Fibroblast of the conjunctiva (primary cell): Measurements from ENCODE around the gene PALS2.
A peak's percentile ranks its signal among the peaks of the same experiment; 100 is the strongest.

Experiments used
- DNase-seq: peaks from one replicate; pipeline ENCODE4 v3.0.0-alpha.2; 2010; ENCODE audit warnings: low read depth

PALS2 gene, protein sequence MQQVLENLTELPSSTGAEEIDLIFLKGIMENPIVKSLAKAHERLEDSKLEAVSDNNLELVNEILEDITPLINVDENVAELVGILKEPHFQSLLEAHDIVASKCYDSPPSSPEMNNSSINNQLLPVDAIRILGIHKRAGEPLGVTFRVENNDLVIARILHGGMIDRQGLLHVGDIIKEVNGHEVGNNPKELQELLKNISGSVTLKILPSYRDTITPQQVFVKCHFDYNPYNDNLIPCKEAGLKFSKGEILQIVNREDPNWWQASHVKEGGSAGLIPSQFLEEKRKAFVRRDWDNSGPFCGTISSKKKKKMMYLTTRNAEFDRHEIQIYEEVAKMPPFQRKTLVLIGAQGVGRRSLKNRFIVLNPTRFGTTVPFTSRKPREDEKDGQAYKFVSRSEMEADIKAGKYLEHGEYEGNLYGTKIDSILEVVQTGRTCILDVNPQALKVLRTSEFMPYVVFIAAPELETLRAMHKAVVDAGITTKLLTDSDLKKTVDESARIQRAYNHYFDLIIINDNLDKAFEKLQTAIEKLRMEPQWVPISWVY

GRCh38 chr7:24572997-24573553, at the start of gene PALS2:
Gene PALS2 (plus strand): TSS chr7:24573452. CDS start chr7:24623668, 50,216 bp downstream.
- DNase-seq: peak; percentile 47

GRCh38 chr7:24531255-24531654, 42.0 kb upstream of the PALS2 start:
- DNase-seq: no peak

GRCh38 chr7:24536682-24537081, 36.6 kb upstream of the PALS2 start:
- DNase-seq: no peak

DNA sequence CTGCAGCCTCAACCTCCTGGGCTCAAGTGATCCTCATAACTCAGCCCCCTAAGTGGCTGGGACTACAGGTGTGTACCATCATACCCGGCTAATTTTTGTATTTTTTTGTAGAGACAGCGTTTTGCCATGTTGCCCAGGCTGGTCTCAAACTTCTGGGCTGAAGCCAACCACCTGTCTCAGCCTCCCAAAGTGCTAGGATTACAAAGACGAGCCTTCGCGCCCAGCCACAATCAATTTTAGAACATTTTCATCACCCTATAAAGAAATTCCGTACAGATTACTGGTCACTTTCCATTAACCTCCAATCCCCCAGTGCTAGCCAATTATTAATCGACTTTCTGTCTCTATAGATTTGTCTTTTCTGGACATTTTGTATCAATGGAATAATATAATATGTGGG, 32.3 kb upstream of the PALS2 start:
- DNase-seq: no peak

GRCh38 chr7:24545215-24545614, 28.0 kb upstream of the PALS2 start:
- DNase-seq: no peak

DNA sequence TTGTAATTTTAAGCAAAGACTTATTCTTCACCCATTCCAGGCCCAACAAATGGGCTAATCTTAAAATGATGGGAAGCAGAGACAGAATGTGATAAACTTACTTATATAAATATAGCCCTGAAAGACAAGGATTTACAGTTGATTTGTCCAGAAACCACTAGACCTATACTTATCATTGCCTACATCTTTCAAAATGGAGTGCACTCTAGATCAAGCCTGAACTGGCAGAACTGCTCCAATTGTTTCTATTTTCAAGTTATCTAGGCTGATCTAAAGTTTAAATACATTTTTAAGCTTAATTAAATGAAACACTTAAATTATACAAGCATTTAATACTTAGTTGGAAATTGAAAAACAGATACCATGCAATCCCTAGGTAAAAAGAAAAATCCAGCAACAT, 24.9 kb upstream of the PALS2 start:
- no peak for DNase-seq

DNA sequence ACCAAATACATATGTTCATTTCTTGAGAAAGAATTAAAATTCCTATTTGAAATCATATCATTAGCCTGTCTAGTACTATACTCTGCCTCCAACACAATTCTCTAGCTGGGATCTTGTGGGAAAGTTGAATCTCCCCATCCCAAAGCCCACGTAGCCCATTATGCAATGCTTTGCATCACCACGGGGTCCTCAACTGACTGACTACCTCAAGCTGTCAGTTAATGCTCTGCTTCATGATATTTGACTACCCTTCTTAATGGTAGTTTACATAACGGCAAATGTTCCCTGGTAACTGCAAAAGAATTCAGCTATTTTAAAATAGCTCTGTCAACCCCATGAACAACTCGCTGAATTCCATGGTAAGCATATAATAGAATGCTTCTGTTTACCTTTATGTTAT, 23.3 kb upstream of the PALS2 start:
- DNase-seq: no peak

DNA sequence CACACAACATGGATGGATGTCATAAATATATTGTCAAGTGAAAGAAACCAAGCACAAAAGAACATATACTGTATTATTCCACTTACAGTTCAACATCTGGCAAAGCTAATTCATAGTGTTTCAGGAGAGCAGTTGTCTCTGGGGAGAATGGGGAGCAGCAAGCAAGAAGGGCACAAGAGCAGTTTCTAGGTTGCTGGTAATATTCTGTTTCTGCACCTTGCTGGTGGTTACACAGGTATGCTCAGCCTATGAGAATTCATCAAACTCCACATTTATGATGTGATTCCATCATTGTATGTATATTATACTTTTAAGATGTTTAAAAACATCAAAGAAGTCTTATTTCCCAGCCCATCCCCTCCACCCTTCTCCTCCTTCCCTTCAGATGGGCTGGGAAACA, 18.1 kb upstream of the PALS2 start:
- DNase-seq: no peak

DNA sequence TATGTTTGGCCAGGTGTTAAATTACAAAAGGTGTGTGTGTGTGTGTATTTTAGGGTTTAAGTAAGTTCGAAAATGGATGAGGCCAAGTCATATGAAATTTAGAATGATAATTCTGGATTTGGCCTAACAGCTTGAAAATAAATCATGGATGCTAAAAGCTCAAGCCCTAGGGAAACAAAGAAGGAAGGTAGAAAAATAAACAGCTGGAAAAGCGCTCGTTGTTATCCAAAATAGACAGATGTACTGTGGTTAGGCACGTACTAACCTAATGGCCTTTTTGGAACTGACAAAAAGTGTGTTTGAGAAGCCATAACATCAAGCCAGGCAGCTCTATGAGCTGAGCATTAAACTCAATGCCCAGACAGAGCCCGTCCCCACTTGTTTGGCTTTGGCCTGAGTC, 17.5 kb upstream of the PALS2 start:
- DNase-seq: no peak

DNA sequence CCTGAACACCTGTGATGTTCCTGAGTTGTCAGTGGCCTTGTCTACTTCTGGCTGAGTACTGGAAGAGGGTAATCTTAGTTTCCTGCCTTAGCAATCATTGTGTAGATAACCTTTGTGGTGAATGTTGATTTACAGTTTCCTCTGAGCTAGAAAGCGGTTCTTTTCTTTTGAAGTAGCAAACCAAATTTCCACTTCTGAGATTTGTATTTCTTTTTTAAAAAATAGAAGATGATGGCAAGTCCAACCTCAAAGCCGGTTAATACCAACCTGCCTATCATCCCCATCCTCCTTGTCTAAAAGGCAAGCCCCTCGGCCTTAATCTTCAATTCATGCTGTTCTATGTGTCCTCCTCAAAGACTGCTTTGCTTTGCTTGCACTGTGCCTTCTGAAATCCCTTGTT, 12.5 kb upstream of the PALS2 start:
- DNase-seq: no peak

DNA sequence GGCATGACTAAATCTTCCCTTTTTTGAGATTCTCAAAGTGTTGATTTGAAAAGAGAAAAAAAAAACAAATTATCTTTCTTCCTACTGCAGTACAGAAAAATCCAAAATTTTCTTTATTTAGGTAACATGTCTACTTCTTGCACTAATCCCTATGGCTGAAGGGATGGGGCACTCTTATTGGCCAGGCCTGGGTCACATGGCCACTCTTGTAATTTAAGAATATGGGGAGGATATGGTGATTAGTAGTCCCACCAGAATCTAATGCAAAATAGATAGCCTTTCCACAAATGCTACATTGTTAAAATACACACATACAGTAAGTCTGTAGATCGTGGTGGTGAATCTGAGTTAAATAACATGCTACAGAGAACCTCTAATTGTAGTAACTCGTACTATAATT, 7.0 kb upstream of the PALS2 start:
- DNase-seq: no peak

DNA sequence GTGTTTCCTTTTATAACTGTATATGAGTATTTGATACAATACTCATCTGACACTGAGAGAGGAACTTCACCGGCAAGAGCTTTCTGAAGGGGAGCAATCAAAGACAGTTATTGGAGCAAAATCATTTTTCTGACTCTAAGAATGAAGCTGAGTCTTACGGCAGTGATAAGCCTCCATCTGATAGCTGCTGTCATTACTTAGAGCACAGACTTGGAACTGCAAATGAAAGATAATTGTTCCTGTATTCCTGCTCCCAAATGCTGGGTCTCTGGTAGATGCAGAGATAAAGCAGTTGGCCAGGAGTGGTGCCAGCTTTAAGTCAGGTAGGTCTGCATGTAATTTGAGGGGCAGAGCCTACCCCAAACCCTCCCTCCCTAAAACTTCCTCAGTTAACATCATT, 2.3 kb upstream of the PALS2 start:
- DNase-seq: no peak

GRCh38 chr7:24572016-24572392, 1.2 kb upstream of the PALS2 start:
- no peak for DNase-seq

GRCh38 chr7:24572393-24572996, 757 bp upstream of the PALS2 start:
- DNase-seq: no peak

DNA sequence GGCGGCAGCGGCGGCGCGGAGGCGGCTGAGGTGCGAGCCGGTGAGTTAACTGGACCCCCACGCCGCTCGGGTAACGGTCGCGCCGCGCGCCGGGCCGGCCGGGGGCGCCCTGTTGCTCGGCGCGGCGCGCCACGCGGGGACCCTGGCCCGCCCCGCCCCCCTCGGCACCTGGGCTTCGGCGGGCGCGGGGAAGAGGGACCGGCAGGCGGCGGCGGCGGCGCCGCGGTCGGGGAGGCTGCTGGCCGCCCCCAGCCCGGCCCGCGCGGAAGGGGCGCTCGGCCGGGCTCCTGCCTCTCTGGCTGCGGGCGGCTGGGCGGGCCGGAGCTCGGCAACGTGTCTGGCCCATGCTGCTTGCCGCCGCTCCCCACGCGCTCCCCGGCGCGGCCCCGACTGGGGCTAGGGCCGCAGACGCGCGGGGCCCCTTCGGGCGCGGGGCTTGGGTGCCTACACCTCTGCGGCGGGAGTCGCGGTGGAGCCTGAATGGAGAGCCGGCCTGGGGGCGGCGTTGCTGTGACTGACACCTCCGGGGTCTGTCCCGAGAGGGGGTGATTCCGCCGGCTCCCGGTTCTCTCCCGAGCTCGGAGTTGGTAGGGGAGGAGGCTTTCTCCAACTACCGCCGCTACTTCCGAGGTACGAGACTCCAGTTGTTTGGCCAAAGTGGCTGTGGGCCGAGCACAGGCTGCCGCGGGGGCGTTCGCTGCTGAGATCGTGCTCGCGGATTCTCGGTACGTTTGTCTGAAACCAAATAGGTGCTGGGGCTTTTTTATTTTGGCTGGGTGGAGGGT, 494 bp downstream of the PALS2 start:
- no peak for DNase-seq

- DNase-seq: no peak
These were observed 1.1 kb downstream of the PALS2 start for GRCh38 chr7:24574386-24574785.

DNA sequence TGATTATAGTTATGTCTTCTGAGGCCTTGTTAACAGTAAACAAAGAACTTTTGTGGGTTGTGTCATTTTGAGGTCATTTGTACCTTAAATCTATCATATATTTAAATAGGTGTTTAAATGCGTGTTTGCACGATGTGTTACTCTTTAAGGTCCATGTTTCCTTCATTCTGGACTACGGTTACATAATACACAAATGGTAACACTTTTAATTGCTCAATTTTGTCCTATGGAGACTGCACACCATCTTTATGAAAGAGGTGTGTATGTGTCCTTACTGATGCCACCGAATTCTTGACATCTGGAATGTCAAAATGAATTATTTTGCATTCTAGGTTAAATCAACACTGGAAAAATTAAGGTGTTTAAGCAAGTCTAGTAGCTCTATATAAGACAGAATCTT, 1.7 kb downstream of the PALS2 start:
- no peak for DNase-seq

- peak; percentile 79 for DNase-seq
These were observed 3.1 kb downstream of the PALS2 start for GRCh38 chr7:24576171-24577025.

DNA sequence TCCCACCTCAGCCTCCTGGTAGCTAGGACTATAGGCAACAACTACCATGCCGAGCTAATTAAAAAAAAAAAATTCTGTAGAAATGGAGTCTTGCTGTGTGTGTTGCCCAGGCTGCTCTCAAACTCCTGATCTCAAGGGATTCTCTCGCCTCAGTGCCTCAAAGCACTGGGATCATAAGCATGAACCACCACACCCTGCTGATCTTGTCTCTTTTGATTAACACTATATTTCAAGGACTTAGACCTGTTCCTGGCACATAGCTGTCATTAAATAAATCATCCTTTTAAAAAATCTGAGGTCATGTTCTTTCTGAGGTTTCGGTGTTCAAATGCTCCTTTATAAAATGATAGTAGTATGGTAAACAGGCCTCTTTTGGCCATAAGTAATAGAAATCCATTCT, 4.8 kb downstream of the PALS2 start:
- DNase-seq: no peak

- DNase-seq: no peak
These were observed 7.2 kb downstream of the PALS2 start for GRCh38 chr7:24580283-24580946.

DNA sequence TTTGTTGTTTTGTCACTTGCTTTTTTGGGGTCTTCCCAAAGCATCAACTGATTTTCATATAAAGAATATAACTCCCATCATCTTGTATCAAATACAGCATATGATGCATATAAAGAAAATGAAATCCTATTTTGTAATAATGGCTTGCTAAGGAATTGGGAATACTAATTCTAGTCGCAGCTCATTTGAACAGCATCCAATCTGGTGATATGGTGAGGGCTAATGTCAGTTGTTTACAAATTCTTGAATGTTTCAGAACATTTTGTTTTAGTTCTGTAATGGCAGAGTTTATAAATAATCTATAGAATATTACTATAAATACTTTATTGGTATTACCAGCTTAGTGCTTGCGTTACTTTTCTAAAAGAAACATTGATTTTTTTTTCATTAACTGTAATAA, 8.9 kb downstream of the PALS2 start:
- DNase-seq: no peak
